ENCODE data around the gene SLC1A2.

- TF ChIP-seq CTCF (IDR thresholded peaks at IDR 0.05) (no peak), POLR2A (IDR thresholded peaks at IDR 0.05) (no peak)
These were observed 158.9 kb downstream of the SLC1A2 start for GRCh38 chr11:35260342-35260985.

Data from heart left ventricle (tissue), 13 donors.